ENCODE results near the gene ANAPC5.

- TF ChIP-seq, protein P1, sequence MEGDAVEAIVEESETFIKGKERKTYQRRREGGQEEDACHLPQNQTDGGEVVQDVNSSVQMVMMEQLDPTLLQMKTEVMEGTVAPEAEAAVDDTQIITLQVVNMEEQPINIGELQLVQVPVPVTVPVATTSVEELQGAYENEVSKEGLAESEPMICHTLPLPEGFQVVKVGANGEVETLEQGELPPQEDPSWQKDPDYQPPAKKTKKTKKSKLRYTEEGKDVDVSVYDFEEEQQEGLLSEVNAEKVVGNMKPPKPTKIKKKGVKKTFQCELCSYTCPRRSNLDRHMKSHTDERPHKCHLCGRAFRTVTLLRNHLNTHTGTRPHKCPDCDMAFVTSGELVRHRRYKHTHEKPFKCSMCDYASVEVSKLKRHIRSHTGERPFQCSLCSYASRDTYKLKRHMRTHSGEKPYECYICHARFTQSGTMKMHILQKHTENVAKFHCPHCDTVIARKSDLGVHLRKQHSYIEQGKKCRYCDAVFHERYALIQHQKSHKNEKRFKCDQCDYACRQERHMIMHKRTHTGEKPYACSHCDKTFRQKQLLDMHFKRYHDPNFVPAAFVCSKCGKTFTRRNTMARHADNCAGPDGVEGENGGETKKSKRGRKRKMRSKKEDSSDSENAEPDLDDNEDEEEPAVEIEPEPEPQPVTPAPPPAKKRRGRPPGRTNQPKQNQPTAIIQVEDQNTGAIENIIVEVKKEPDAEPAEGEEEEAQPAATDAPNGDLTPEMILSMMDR (conservative IDR thresholded peaks at IDR 0.05 in 1 of 2, IDR thresholded peaks at IDR 0.05 in 1 of 2; ENCODE audit: low read depth in 1 of 2, low read length in 2 of 2) = no peak
- no peak for TF ChIP-seq EZH2 (IDR thresholded peaks at IDR 0.05; ENCODE audit: low read length, missing control alignments)
Observed at GRCh38 chr12:121346747-121347146, 5.5 kb downstream of the ANAPC5 start.
